ENCODE data around the gene CBX1. TPM values are rescaled to one million over a fixed set of nuclear protein-coding genes. Genes with fewer than 3 reads are reported as not detected.

CBX1 gene
- total and polyA plus RNA-seq, 2 of the 13 experiments (the other 11 are each of a cell fraction or from before 2014, with no cell fraction given): 17.8 to 108 TPM

DNA sequence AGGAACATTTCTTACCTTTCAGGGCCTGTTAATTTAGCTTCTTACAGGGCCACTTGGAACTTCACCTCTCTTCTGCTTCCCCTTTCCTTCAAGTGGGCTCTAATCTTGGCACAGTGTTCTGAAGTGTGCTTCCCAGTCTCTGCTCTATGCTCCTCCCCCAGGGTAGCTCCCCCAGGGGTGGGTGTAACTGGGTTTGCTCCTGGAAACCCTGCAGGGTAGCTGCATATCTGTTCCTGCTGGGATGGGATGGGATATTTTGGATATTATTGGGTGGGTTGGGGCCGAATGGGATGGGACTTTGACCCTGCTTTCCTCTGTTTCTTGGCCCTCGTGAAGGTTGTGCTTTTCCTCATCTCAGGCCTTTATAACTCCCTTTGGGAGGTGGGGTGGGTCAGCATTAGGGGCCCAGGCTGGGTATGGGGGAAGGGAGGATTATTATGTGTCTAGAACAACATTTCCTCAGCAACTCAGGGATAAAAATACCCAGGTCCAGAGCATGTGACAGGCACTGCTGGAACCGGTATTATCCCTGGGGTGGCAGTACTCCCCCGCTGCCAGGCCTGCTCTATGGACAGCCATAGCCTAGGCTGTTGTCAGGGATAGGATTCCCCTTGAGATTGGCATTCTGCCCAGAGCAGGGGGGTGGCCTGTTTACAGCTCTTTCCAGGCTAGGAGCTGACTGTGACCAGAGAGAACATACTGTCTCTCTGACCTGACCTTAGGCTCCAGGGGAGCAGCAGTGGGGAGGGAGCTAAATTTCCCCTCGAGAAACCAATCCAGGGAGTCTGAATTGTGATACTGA, 48.1 kb downstream of the CBX1 start (continued):
- TF ChIP-seq THAP11 (CRISPR knock-in tag; IDR thresholded peaks at IDR 0.05) (peak; percentile 12; the same call in 1 of the 2 replicates), SOX5 (CRISPR knock-in tag; IDR thresholded peaks at IDR 0.05; ENCODE audit: borderline replicate concordance) (peak; percentile 38; the same call in 1 of the 2 replicates), ZBTB33 (CRISPR knock-in tag; IDR thresholded peaks at IDR 0.05) (no peak), PATZ1 (CRISPR knock-in tag; IDR thresholded peaks at IDR 0.05) (0 out of 2 replicates have a peak, but pooled peaks have one; percentile 55), TEAD3 (CRISPR knock-in tag; optimal IDR thresholded peaks at IDR 0.05; ENCODE audit: borderline replicate concordance) (peak; percentile 20), HNF1B (CRISPR knock-in tag; IDR thresholded peaks at IDR 0.05) (0 out of 2 replicates have a peak, but pooled peaks have one; percentile 20), TOE1 (CRISPR knock-in tag; IDR thresholded peaks at IDR 0.05) (no peak), ARID4A (CRISPR knock-in tag; IDR thresholded peaks at IDR 0.05; ENCODE audit: borderline replicate concordance) (peak; percentile 34; the same call in 1 of the 2 replicates), GZF1 (CRISPR knock-in tag; IDR thresholded peaks at IDR 0.05) (no peak), FOXO1 (CRISPR knock-in tag; IDR thresholded peaks at IDR 0.05) (peak; percentile 86), ZSCAN29 (CRISPR knock-in tag; conservative IDR thresholded peaks at IDR 0.05) (no peak), HNRNPLL (IDR thresholded peaks at IDR 0.05; ENCODE audit: low read depth, low read length, poor library complexity, severe bottlenecking) (no peak), RFXAP (CRISPR knock-in tag; IDR thresholded peaks at IDR 0.05; ENCODE audit: borderline replicate concordance) (no peak), JUN (CRISPR knock-in tag; IDR thresholded peaks at IDR 0.05) (no peak)
- TF ChIP-seq, protein P1, sequence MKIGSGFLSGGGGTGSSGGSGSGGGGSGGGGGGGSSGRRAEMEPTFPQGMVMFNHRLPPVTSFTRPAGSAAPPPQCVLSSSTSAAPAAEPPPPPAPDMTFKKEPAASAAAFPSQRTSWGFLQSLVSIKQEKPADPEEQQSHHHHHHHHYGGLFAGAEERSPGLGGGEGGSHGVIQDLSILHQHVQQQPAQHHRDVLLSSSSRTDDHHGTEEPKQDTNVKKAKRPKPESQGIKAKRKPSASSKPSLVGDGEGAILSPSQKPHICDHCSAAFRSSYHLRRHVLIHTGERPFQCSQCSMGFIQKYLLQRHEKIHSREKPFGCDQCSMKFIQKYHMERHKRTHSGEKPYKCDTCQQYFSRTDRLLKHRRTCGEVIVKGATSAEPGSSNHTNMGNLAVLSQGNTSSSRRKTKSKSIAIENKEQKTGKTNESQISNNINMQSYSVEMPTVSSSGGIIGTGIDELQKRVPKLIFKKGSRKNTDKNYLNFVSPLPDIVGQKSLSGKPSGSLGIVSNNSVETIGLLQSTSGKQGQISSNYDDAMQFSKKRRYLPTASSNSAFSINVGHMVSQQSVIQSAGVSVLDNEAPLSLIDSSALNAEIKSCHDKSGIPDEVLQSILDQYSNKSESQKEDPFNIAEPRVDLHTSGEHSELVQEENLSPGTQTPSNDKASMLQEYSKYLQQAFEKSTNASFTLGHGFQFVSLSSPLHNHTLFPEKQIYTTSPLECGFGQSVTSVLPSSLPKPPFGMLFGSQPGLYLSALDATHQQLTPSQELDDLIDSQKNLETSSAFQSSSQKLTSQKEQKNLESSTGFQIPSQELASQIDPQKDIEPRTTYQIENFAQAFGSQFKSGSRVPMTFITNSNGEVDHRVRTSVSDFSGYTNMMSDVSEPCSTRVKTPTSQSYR (CRISPR knock-in tag; IDR thresholded peaks at IDR 0.05; ENCODE audit: borderline replicate concordance): peak; percentile 56; the same call in 1 of the 2 replicates
